ENCODE results near the gene HARS1.
A peak's percentile ranks its signal among the peaks of the same experiment; 100 is the strongest.

GRCh38 chr5:140631831-140632365 lies 59.3 kb downstream of the HARS1 start:
- TF ChIP-seq, protein P1, sequence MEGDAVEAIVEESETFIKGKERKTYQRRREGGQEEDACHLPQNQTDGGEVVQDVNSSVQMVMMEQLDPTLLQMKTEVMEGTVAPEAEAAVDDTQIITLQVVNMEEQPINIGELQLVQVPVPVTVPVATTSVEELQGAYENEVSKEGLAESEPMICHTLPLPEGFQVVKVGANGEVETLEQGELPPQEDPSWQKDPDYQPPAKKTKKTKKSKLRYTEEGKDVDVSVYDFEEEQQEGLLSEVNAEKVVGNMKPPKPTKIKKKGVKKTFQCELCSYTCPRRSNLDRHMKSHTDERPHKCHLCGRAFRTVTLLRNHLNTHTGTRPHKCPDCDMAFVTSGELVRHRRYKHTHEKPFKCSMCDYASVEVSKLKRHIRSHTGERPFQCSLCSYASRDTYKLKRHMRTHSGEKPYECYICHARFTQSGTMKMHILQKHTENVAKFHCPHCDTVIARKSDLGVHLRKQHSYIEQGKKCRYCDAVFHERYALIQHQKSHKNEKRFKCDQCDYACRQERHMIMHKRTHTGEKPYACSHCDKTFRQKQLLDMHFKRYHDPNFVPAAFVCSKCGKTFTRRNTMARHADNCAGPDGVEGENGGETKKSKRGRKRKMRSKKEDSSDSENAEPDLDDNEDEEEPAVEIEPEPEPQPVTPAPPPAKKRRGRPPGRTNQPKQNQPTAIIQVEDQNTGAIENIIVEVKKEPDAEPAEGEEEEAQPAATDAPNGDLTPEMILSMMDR (IDR thresholded peaks at IDR 0.05), result no peak
- TF ChIP-seq POLR2A (IDR thresholded peaks at IDR 0.05), result peak in 1 of 3 donors; percentile 4

All from body of pancreas (tissue), 4 donors.